Measurements from ENCODE around the gene SLC7A6.
A peak's percentile ranks its signal among the peaks of the same experiment; 100 is the strongest.

The SLC7A6 gene

DNA sequence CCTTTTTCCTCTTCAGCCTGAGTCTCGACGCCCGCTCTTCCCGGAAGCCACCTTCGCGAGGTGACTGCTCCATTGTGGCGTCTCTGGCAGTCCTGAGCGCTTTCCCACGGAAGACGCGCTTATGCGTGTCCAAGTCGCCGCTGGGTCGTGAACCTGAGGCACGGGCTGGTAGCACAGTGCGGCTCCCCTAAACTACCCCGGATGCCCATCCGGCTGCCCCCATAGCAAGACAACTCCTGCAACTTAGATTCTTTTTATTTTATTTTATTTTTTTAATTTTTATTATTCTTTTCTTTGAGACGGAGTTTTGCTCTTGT is 26.3 kb upstream of the SLC7A6 start:
- peak overlapping the region; percentile 52 to 53 for H3K4me3 ChIP-seq (replicated peaks in 1 of 2; ENCODE audit: low read depth in 2 of 2, low read length in 2 of 2)
- DNase-seq (ENCODE audit: low read depth in 2 of 2) = no peak
- no peak for TF ChIP-seq CTCF (IDR thresholded peaks at IDR 0.05; ENCODE audit: low read depth, low read length)

DNA sequence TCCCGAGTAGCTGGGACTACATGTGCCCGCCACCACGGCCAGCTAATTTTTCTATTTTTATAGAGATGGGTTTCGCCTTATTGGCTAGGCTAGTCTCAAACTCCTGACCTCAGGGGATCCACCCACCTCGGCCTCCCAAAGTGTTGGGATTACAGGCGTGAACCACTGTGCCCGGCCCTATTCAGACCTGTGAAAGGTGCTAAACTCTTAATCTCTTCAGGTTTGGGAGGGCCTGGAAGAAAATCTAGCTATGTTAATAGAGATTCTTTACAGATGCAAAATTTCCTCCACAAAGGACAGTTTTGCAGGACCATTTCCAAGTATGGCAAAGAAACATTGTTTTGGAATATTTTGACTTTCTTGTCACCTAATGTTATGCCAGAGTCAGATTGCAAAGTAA is 22.2 kb upstream of the SLC7A6 start:
- no peak for DNase-seq (ENCODE audit: low read depth in 2 of 2)
- no peak for TF ChIP-seq CTCF (IDR thresholded peaks at IDR 0.05; ENCODE audit: low read depth, low read length)
- no peak overlapping the region for H3K4me3 ChIP-seq (replicated peaks in 1 of 2; ENCODE audit: low read depth in 2 of 2, low read length in 2 of 2)

GRCh38 chr16:68242926-68243858 is 21.1 kb upstream of the SLC7A6 start:
- no peak for DNase-seq (ENCODE audit: low read depth in 2 of 2)
- no peak overlapping the region for H3K4me3 ChIP-seq (replicated peaks in 1 of 2; ENCODE audit: low read depth in 2 of 2, low read length in 2 of 2)
- TF ChIP-seq CTCF (IDR thresholded peaks at IDR 0.05; ENCODE audit: low read depth, low read length) = no peak

- TF ChIP-seq CTCF (IDR thresholded peaks at IDR 0.05; ENCODE audit: low read depth, low read length) = no peak
- peak overlapping the region; percentile 98 for H3K4me3 ChIP-seq (replicated peaks in 1 of 2; ENCODE audit: low read depth in 2 of 2, low read length in 2 of 2)
- no peak for DNase-seq (ENCODE audit: low read depth in 2 of 2)
Measured at GRCh38 chr16:68244481-68244902, 19.8 kb upstream of the SLC7A6 start.

GRCh38 chr16:68244903-68245853 is 19.1 kb upstream of the SLC7A6 start, which contains the start of gene PLA2G15:
Gene PLA2G15 (plus strand): TSS chr16:68245373. CDS start chr16:68245427, 54 bp downstream.
- TF ChIP-seq CTCF (IDR thresholded peaks at IDR 0.05; ENCODE audit: low read depth, low read length) = no peak
- DNase-seq (ENCODE audit: low read depth in 2 of 2) = peak; percentile 96 to 98
- peak within 1 kb of the TSS; percentile 98 for H3K4me3 ChIP-seq (replicated peaks in 1 of 2; ENCODE audit: low read depth in 2 of 2, low read length in 2 of 2)

GRCh38 chr16:68246121-68246520 is 18.2 kb upstream of the SLC7A6 start:
- peak overlapping the region; percentile 98 for H3K4me3 ChIP-seq (replicated peaks in 1 of 2; ENCODE audit: low read depth in 2 of 2, low read length in 2 of 2)
- TF ChIP-seq CTCF (IDR thresholded peaks at IDR 0.05; ENCODE audit: low read depth, low read length) = no peak
- no peak for DNase-seq (ENCODE audit: low read depth in 2 of 2)
